ENCODE results near the gene FOXN3.

DNA sequence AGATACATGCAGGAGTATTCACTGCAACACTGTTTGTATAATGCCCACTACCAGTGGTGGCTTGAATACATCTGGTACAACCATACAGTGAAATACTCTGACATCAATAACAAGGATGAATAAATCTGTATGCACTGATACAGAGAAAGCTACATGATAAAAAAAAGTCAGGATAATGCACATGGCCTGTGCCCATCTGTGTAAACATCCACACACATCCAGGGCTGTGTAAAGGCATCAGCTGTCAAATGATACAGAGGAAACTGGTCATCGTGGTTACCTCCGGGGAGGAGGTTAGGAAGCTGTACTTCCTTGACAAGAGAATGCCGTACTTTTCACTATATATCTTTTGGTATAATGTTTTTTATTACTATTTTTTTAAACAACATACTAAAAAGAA lies 176.6 kb downstream of the FOXN3 start:
- no peak for TF ChIP-seq EZH2phosphoT487 (IDR thresholded peaks at IDR 0.05; ENCODE audit: unreplicated experiment)
- TF ChIP-seq, protein P1, sequence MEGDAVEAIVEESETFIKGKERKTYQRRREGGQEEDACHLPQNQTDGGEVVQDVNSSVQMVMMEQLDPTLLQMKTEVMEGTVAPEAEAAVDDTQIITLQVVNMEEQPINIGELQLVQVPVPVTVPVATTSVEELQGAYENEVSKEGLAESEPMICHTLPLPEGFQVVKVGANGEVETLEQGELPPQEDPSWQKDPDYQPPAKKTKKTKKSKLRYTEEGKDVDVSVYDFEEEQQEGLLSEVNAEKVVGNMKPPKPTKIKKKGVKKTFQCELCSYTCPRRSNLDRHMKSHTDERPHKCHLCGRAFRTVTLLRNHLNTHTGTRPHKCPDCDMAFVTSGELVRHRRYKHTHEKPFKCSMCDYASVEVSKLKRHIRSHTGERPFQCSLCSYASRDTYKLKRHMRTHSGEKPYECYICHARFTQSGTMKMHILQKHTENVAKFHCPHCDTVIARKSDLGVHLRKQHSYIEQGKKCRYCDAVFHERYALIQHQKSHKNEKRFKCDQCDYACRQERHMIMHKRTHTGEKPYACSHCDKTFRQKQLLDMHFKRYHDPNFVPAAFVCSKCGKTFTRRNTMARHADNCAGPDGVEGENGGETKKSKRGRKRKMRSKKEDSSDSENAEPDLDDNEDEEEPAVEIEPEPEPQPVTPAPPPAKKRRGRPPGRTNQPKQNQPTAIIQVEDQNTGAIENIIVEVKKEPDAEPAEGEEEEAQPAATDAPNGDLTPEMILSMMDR (conservative IDR thresholded peaks at IDR 0.05; ENCODE audit: low read depth in 2 of 2), result no peak

All from GM23338 (cell line).